Measurements from ENCODE around the gene MAP1S.
"Not testable (repeated sequence)": the region's sequence is repeated elsewhere in the genome, so short reads cannot be mapped to it uniquely, and the experiment has no call there.

Gene MAP1S

GRCh38 chr19:17767559-17767958 lies 48.3 kb downstream of the MAP1S start:
- DNase-seq = no peak

GRCh38 chr19:17770613-17771012 lies 51.3 kb downstream of the MAP1S start:
- no peak for DNase-seq

DNA sequence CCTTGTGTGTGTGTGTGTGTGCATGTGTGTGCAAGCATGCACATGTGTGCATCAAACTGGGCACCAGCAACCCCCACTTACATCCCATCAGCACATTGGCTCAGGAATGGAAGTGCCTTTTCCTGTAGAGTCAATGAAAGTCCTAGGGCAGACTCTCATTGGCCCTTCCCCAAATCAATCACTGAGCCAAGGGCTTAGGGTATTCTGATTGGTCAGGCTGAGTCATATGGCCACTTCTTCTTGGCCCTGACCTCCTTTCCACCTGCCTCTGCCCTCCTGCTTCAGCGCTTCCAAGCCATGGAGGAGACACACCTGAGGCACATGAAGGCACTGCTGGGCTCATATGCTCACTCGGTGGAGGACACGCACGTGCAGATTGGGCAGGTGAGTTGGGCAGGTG lies 52.9 kb downstream of the MAP1S start:
- no peak for DNase-seq

GRCh38 chr19:17775245-17775927 lies 56.1 kb downstream of the MAP1S start:
- no peak for DNase-seq

DNA sequence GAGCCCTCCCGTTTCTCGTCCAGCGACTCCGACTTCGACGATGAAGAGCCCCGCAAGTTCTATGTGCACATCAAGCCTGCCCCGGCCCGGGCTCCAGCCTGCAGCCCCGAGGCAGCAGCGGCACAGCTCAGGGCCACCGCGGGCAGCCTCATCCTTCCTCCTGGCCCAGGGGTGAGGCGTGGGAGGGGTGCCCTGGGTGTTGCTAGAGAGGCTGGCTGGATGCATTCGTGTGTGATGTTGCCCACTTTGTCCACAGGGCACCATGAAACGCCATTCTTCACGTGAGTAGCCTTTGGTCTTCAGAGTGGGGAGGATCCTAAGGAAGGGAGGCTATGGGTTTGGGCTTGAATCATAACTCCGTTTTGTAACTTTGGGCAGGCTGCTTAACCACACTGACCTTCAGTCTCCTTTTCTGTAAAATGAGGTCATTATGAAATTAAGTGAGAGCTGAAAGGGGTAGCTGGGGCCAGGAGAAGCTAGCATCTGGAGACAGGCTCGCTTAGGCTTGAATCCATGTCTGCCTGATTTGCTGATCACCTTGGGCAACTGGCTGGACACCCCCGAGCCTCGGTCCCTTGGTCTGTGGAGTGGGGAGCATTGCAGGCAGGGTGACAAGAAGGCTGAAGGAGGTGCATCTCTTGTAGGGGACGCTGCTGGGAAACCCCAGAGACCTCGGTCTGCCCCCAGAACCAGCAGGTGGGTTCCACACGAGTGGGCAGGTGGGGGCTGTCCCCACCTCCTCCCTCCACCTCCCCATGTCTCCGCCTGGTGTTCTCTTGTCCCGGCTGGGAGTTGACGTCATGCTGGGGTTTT lies 56.9 kb downstream of the MAP1S start:
- no peak for DNase-seq

DNA sequence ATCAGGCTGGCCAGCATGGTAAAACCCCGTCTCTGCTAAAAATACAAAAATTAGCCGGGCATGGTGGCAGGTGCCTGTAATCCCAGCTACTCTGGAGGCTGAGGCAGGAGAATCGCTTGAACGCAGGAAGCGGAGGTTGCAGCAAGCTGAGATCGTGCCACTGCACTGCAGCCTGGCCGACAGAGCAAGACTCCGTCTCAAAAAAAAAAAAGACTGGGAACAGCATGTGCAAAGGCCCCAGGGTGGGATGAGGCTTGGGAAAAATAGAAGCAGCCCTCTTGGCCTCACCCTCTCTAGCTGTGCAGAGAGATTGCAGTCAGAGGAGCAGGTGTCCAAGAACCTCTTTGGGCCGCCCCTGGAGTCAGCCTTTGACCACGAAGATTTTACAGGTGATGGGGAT lies 58.6 kb downstream of the MAP1S start:
- not testable (repeated sequence) for DNase-seq

DNA sequence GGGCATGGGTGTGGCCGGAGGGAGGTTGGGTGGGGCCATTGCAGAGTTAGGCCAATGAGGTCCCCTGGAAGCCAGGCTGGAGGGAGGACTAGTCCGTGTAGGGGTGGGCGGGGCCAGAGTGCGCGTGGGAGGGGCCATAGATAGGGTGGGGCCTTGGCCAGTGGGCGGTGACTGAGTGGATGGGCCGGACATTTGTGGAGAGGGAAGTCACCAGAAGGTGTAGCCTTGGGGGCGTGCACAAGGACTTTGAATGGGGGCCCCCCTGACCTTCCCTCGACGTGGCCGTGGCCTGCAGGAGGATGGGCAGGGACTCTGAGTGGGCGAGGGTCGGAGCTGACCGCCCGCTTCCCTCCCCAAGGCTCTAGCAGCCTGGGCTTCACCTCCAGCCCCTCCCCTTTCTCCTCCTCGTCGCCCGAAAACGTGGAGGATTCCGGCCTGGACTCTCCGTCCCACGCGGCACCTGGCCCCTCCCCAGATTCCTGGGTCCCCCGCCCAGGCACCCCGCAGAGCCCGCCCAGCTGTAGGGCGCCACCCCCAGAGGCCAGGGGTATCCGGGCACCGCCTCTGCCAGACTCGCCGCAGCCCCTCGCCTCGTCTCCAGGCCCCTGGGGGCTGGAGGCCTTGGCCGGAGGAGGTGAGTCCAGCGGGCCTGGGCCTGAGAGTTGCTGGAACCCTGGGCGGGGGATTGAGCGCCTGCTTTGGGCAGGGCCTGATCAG lies 59.1 kb downstream of the MAP1S start:
- DNase-seq = no peak

GRCh38 chr19:17778968-17779929 lies 60.0 kb downstream of the MAP1S start:
- DNase-seq = no peak

- DNase-seq = no peak
Observed at GRCh38 chr19:17780781-17781180, 61.5 kb downstream of the MAP1S start.

GRCh38 chr19:17783721-17784120 lies 64.4 kb downstream of the MAP1S start:
- not testable (repeated sequence) for DNase-seq
